Keratinocyte (primary cell): Measurements from ENCODE around the gene LHX4.

ENCODE experiments used
- CTCF ChIP-seq, 3 experiments: IDR thresholded peaks in 1 of 3; conservative IDR thresholded peaks in 1 of 3; optimal IDR thresholded peaks in 1 of 3; 2 replicates in 2 of 3; 3 replicates in 1 of 3; pipeline versions ENCODE3 to v1.5.1; 2011; ENCODE audit warnings: low read length in 3 of 3, mild to moderate bottlenecking in 3 of 3, moderate library complexity in 2 of 3, control low read depth in 1 of 3, inconsistent platforms in 1 of 3; ENCODE audit not compliant: insufficient read depth in 2 of 3; ENCODE audit errors: extremely low read depth in 1 of 3
- EZH2 ChIP-seq: IDR thresholded peaks from one replicate; pipeline ENCODE4 v1.6.1; 2012; ENCODE audit warnings: inconsistent platforms, mild to moderate bottlenecking, low read length, moderate library complexity

GRCh38 chr1:180248176-180248575 is 18.1 kb downstream of the LHX4 start:
- TF ChIP-seq CTCF (optimal IDR thresholded peaks at IDR 0.05 in 1 of 3, IDR thresholded peaks at IDR 0.05 in 1 of 3, conservative IDR thresholded peaks at IDR 0.05 in 1 of 3; ENCODE audit: extremely low read depth in 1 of 3, insufficient read depth in 2 of 3, low read length in 3 of 3) (no peak), EZH2 (no peak)
